ENCODE measurements around the gene RXRG.
A peak's percentile ranks its signal among the peaks of the same experiment; 100 is the strongest.

Gene RXRG

DNA sequence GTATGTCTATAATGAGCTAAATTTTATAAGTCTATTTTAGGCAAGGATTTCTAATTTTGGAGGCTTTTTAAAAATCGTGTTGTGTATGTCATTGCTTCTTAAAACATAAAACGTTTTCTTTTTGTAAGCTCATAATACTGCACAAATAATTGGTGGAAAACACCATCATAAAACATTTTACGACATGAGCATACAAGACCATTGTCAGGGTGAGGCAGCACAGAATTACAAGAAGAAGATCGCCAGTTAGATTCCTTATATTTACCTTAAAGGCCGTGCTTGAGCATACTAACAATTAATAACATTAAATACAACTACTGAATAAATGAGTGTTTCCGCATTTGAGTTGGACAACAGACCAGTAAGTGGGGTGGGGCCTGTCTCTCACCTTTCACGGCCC lies 69.3 kb downstream of the RXRG start:
- TF ChIP-seq, protein P1, sequence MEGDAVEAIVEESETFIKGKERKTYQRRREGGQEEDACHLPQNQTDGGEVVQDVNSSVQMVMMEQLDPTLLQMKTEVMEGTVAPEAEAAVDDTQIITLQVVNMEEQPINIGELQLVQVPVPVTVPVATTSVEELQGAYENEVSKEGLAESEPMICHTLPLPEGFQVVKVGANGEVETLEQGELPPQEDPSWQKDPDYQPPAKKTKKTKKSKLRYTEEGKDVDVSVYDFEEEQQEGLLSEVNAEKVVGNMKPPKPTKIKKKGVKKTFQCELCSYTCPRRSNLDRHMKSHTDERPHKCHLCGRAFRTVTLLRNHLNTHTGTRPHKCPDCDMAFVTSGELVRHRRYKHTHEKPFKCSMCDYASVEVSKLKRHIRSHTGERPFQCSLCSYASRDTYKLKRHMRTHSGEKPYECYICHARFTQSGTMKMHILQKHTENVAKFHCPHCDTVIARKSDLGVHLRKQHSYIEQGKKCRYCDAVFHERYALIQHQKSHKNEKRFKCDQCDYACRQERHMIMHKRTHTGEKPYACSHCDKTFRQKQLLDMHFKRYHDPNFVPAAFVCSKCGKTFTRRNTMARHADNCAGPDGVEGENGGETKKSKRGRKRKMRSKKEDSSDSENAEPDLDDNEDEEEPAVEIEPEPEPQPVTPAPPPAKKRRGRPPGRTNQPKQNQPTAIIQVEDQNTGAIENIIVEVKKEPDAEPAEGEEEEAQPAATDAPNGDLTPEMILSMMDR (IDR thresholded peaks at IDR 0.05; ENCODE audit: low read depth, low read length), result no peak
- DNase-seq (ENCODE audit: extremely low read depth, low read depth), result no peak

DNA sequence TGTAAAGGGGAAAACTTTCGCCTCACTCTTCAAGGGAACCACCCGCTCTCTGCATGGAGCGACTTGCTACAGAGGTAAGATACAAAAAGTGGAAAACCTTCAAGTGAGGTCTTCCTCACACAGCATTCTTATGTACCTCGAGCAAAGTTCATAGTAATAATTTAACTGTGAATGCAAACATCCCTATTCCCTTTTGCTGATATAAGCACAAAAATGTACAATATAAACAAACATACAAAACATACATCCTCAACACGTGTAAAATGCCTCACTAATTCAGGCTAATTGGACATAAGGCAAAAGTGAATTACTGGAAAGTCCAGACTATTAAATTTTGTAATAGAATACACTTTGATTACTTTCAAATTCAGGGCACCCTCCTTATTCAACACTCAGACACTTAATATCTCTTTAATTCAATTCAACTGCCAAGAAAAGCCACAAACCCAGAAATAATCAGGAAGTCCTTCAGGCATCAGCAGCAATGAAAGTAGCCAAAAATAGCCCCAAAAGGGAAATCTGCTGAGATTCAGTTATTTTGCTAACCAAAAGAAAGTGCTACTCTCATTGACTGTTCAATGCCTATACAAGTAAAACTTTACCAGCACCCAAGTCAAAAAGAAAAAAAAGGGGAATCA lies 73.2 kb downstream of the RXRG start:
- TF ChIP-seq, protein P1 (IDR thresholded peaks at IDR 0.05; ENCODE audit: low read depth, low read length), result no peak
- no peak for DNase-seq (ENCODE audit: extremely low read depth, low read depth)

DNA sequence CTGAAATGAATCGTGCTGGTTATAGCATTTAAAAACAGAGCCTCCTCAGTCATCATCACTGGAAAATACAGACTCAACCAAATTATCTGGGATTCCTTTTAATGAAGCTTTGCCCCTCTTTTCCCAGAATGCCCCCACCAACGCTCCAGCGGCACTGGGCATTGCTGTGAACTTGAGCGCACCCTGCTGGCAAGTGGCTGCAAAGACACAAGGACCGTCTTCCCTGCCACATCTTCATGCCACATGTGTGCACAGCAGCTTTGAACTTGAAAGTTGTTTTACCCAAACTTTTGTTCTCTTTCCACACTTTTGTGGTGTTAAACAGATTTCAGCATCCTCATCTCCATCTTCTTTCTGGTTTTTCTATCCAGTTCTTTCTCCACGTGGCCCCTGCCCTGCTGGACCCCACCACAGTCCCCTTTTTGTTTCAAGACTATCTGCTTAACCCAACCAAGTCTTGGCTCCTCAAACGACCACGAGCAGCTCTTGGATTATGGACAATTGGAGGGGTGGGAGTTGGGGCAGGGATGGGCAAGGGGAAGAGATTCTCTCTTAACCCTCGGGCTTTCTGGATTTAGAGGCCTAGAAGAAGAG lies 75.6 kb downstream of the RXRG start:
- TF ChIP-seq, protein P1 (IDR thresholded peaks at IDR 0.05; ENCODE audit: low read depth, low read length), result peak; percentile 96
- DNase-seq (ENCODE audit: extremely low read depth, low read depth), result no peak

DNA sequence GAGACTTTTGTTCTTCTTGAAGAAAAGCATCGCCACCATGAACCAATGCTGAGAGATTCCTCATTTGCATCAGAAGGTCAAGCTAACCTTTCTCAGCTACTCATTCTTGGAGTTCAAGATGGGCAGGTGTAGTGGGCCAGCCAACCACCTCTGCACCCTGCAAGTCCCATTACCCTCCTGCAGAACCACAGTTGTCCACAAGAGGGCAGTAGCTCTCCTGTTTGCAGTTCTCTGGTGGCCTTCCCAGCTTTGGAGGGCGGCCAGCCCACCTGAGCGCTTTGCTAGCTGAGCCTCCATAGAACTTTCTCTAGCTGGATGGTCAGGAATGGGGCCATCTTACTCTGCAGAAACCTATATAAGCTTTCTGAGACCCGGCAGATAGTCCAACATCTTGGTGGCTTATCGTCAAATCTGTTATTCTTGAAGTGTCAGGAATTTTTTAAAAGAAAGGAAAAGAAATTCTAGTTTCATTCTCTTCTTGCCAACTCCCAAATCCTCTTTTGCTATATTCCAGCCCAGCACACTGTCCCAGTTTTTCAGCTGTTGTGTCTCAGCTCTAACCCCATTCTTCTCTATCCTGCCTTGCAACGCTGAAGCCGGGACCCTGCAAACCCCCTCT lies 77.4 kb downstream of the RXRG start:
- TF ChIP-seq, protein P1 (IDR thresholded peaks at IDR 0.05; ENCODE audit: low read depth, low read length), result peak; percentile 97
- peak; percentile 50 for DNase-seq (ENCODE audit: extremely low read depth, low read depth)

DNA sequence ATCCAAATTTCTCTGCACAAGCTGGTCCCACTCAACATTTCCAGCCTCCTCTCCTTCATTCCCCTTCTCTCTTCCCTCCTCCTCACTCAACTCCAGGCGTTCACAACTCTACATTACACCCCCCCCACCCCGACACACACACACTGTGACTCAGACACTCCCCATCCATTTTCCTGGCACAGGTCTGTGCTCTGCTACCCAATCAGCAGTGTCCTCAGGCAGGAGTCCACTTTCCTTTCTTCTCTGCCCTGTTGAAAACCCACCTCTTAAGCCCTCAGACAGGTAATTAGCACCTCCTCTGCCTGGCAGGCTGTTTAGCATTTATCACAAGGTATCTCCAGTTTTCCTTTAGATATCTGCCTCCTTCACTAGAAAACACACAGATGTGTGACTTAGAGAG lies 79.6 kb downstream of the RXRG start:
- no peak for DNase-seq (ENCODE audit: extremely low read depth, low read depth)
- TF ChIP-seq, protein P1 (IDR thresholded peaks at IDR 0.05; ENCODE audit: low read depth, low read length), result no peak

DNA sequence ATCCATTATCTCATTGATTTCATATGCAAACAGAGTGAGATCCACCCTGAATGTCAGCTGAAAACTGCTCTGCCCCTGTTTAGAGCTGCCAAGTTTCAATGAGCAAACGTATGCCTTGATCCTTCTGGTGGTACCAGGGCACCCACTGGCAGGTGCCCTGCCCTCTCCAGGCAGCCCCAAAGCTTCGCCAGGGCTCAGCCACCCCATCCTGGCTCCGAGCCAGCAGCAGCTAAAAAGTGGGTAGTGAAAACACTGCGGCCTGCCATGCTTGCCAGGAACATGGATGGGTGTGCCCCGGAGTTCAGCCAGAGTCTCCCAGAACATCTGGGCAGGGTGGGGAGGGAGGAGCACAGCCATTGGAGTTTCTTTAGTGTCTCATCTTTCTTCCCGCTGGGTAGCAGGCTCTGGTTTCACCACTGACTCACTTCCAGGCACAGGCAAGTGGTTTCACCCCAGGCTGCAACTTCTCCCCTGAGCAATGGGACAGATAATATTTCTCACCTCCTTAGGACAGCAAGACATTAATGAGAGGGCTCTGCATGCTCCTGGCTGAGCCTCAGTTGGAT lies 80.3 kb downstream of the RXRG start:
- DNase-seq (ENCODE audit: extremely low read depth, low read depth), result no peak
- TF ChIP-seq, protein P1 (IDR thresholded peaks at IDR 0.05; ENCODE audit: low read depth, low read length), result no peak

DNA sequence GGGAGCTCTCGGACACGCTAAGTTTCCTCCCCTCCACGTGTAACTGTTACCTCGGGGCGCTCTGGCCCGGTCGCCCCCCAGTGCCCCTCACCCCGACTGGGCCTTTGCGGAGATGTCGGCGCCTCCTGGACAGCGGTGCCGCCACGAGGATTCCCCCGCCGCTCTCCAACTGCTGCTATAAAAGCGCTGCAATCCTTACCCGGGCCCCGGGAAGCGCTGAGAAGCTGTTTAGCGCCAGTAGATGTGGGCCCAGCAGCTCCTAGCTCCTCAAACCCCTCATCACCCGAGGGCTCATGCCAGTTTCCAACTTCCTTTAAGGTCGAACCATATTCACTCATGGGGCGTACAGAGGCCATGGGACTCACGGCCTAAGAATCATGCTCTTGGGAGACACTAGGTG lies 88.0 kb downstream of the RXRG start:
- DNase-seq (ENCODE audit: extremely low read depth, low read depth), result no peak
- TF ChIP-seq, protein P1 (IDR thresholded peaks at IDR 0.05; ENCODE audit: low read depth, low read length), result no peak
